Endothelial cell of umbilical vein (primary cell): ENCODE results near the gene OPCML. TPM values are rescaled to one million over a fixed set of nuclear protein-coding genes. Genes with fewer than 3 reads are reported as not detected.

Experiments used
- BruUV-seq: library from RNA; stranded (reverse); fragments of 400-500 nt; replicated peaks from 2 replicates; lab custom pipeline; 2021; lab: Mats Ljungman, UMichigan
- CTCF ChIA-PET: fragments of 300-600, 350-600 bp; sonication (Branson Sonifier 250); formaldehyde crosslinking; loops from one replicate; lab custom pipeline; 2021; ENCODE audit warnings: antibody characterized with exemption, inconsistent platforms; lab: Charles Lee
- POLR2A ChIA-PET: fragments of 300-600, 350-600 bp; sonication (Branson Sonifier 250); formaldehyde crosslinking; loops from one replicate; lab custom pipeline; 2021; ENCODE audit warnings: antibody characterized with exemption, inconsistent platforms; lab: Charles Lee
- DNase-seq: peaks from one replicate; pipeline ENCODE4 v3.0.0-alpha.2; 2011; ENCODE audit warnings: low read depth, low spot score
- FAIRE-seq: peaks from 2 replicates; lab custom pipeline; 2011; peaks lifted over from hg19 to GRCh38; lab: Jason Lieb, UNC
- H2AFZ ChIP-seq: 2 replicates; pipeline ENCODE4 v1.6.0; 2012; ENCODE audit warnings: low read depth, low read length, control low read depth, inconsistent platforms
- H3K27ac ChIP-seq: 2 replicates; pipeline ENCODE4 v1.5.1; 2011; ENCODE audit warnings: low read depth, mild to moderate bottlenecking, control low read depth, low read length, moderate library complexity; ENCODE audit not compliant: insufficient read depth
- H3K27me3 ChIP-seq, 2 experiments: 2 replicates each; pipeline versions ENCODE4 v1.6.0 to v1.6.1; 2011; ENCODE audit warnings: low read length in 2 of 2, mixed read lengths in 1 of 2; ENCODE audit not compliant: control insufficient read depth in 2 of 2, insufficient read depth in 2 of 2
- H3K36me3 ChIP-seq, 2 experiments: 2 replicates in 1 of 2; 3 replicates in 1 of 2; pipeline ENCODE4 v1.5.1; 2011; ENCODE audit warnings: low read length in 2 of 2, mild to moderate bottlenecking in 1 of 2, moderate library complexity in 1 of 2; ENCODE audit not compliant: control insufficient read depth in 2 of 2, insufficient read depth in 2 of 2; ENCODE audit errors: extremely low read depth in 1 of 2
- H3K4me1 ChIP-seq: 3 replicates; pipeline ENCODE4 v1.5.1; 2011; ENCODE audit warnings: mild to moderate bottlenecking, low read length; ENCODE audit not compliant: control insufficient read depth, insufficient read depth; ENCODE audit errors: extremely low read depth
- H3K4me2 ChIP-seq: 2 replicates; pipeline ENCODE4 v1.6.1; 2011; ENCODE audit warnings: low read length, control low read depth, mixed read lengths; ENCODE audit not compliant: insufficient read depth
- H3K4me3 ChIP-seq, 3 experiments: fragments of 200-600 bp in 1 of 3; sonication (generic), shearing (Covaris generic) in 1 of 3; replicated peaks in 1 of 3; 2 replicates each; pipeline ENCODE4 v1.5.1; 2011 to 2016; ENCODE audit warnings: control low read depth in 3 of 3, low read length in 3 of 3, mild to moderate bottlenecking in 2 of 3, inconsistent platforms in 1 of 3, low read depth in 1 of 3, moderate library complexity in 1 of 3; ENCODE audit not compliant: insufficient read depth in 1 of 3
- H3K79me2 ChIP-seq: 2 replicates; pipeline ENCODE4 v1.6.0; 2012; ENCODE audit warnings: low read length, inconsistent platforms; ENCODE audit not compliant: control insufficient read depth, insufficient read depth
- H3K9ac ChIP-seq: replicated peaks from 2 replicates; pipeline ENCODE3; 2011; ENCODE audit warnings: low read length, control low read depth; ENCODE audit not compliant: insufficient read depth; ENCODE audit errors: extremely low read depth
- H3K9me1 ChIP-seq: replicated peaks from 3 replicates; pipeline ENCODE4 v1.6.0; 2011; ENCODE audit warnings: mild to moderate bottlenecking, low read length; ENCODE audit not compliant: control insufficient read depth, insufficient read depth; ENCODE audit errors: extremely low read depth
- H3K9me3 ChIP-seq: replicated peaks from 2 replicates; pipeline ENCODE4 v1.5.1; 2012; ENCODE audit warnings: low read length, inconsistent platforms; ENCODE audit not compliant: control insufficient read depth, insufficient read depth
- H4K20me1 ChIP-seq: replicated peaks from 2 replicates; pipeline ENCODE3; 2011; ENCODE audit warnings: mild to moderate bottlenecking, low read length; ENCODE audit not compliant: control insufficient read depth, insufficient read depth; ENCODE audit errors: extremely low read depth
- CTCF ChIP-seq, 2 donors: IDR thresholded peaks; 1 replicate in 1 of 2; 2 replicates in 1 of 2; pipeline ENCODE4 v1.5.1; 2011; ENCODE audit warnings: low read length in 2 of 2, mild to moderate bottlenecking in 2 of 2, moderate library complexity in 2 of 2, control low read depth in 1 of 2, inconsistent platforms in 1 of 2, low read depth in 1 of 2; ENCODE audit not compliant: insufficient read depth in 1 of 2; ENCODE audit errors: extremely low read depth in 1 of 2
- EZH2 ChIP-seq: IDR thresholded peaks from 2 replicates; pipeline ENCODE4 v1.6.1; 2012; ENCODE audit warnings: borderline replicate concordance, low read depth, mild to moderate bottlenecking, moderate library complexity, low read length, inconsistent platforms; ENCODE audit not compliant: severe bottlenecking
- FOS ChIP-seq: IDR thresholded peaks from 2 replicates; pipeline ENCODE4 v1.6.1; 2011; ENCODE audit warnings: mild to moderate bottlenecking, low read length, moderate library complexity, borderline replicate concordance; ENCODE audit not compliant: insufficient read depth
- GATA2 ChIP-seq: IDR thresholded peaks from 2 replicates; pipeline ENCODE4 v1.7.0; 2011; ENCODE audit warnings: low read depth, mild to moderate bottlenecking, moderate library complexity, mixed read lengths, low read length; ENCODE audit not compliant: insufficient read length, insufficient read depth
- JUN ChIP-seq: IDR thresholded peaks from 2 replicates; pipeline ENCODE4 v1.6.1; 2011; ENCODE audit warnings: borderline replicate concordance, low read depth; ENCODE audit not compliant: insufficient read length, insufficient read depth
- MAX ChIP-seq: IDR thresholded peaks from 2 replicates; pipeline ENCODE4 v1.6.1; 2011; ENCODE audit not compliant: insufficient read depth, insufficient read length
- MYC ChIP-seq: IDR thresholded peaks from one replicate; pipeline ENCODE4 v1.6.1; 2011; ENCODE audit warnings: mild to moderate bottlenecking, low read depth, low read length
- POLR2A ChIP-seq: IDR thresholded peaks from 2 replicates; pipeline ENCODE4 v1.6.1; 2012; ENCODE audit warnings: low read depth, mild to moderate bottlenecking, control low read depth, low read length
- POLR2AphosphoS5 ChIP-seq: IDR thresholded peaks from 2 replicates; pipeline ENCODE4 v1.6.1; 2012; ENCODE audit warnings: low read depth, mild to moderate bottlenecking, control low read depth, low read length, moderate library complexity; ENCODE audit not compliant: insufficient read depth
- dilution Hi-C: fragments of 300-500 bp; cut with MboI; formaldehyde crosslinking; loops from one replicate; pipeline ENCODE4 v1.15.0; 2019; ENCODE audit warnings: low sequenced_read_pairs; ENCODE audit not compliant: extremely low pct_ligation_motif_present
- intact Hi-C: fragments of 100-400 bp; cut with micrococcal nuclease; formaldehyde crosslinking; loops from one replicate; pipeline ENCODE4 v1.10.0; 2022
- polyA plus RNA-seq, 4 experiments: library from polyadenylated mRNA; depleted of rRNA in 3 of 4; stranded (reverse) in 3 of 4; unstranded in 1 of 4; fragments of >200 nt; gene quantifications; 2 replicates each; pipeline versions ENCODE4 v1.2.1 to v1.2.3, GENCODE V29; 2011 to 2012; ENCODE audit warnings: missing spikeins in 1 of 4
- total RNA-seq: library from RNA; stranded (reverse); gene quantifications from 2 replicates; pipeline ENCODE4 v1.2.3, GENCODE V29; 2021

The OPCML gene
- total and polyA plus RNA-seq, 2 donors (not counting 3 experiments of a cell fraction or from before 2014, with no cell fraction given): not detected

DNA sequence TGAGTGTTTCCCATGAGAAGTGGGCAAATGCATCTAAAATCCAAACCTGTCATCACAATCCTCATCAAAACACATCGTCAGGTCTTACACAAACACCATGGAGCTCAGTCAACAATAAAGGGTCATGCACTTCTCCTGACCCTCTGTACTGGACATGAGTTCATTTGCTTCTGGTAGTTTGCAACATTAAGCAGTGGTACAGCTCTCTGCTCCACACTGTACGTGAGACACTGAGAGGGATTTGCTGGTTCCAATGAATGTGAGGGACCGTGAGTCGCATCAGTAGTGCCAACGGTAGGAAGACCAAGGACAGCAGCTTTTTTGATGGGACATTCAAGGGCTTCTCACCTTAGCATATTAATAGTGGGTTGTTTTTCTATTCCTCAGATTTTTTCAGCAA is 752.3 kb downstream of the OPCML start:
- DNase-seq (no peak), FAIRE-seq (no peak)
- dilution Hi-C loops: no loop called here
- H3K27ac ChIP-seq: no peak overlapping the region
- H3K4me3 ChIP-seq: no peak overlapping the region
- H3K9me1 ChIP-seq: no peaks in the 10 kb centered on the region
- no TSS peak for BruUV-seq
- no peaks in the 10 kb centered on the region for H3K9me3 ChIP-seq
- H3K9ac ChIP-seq: no peak overlapping the region
- no peaks in the 10 kb centered on the region for H3K27me3 ChIP-seq
- TF ChIP-seq GATA2 (no peak), JUN (no peak), EZH2 (no peak), MAX (no peak), MYC (no peak), POLR2AphosphoS5 (no peak), CTCF (IDR thresholded peaks at IDR 0.05; ENCODE audit: extremely low read depth in 1 of 2, insufficient read depth in 1 of 2, low read depth in 1 of 2, low read length in 2 of 2) (no peak), POLR2A (no peak), FOS (no peak)
- no peaks in the 10 kb centered on the region for H3K4me1 ChIP-seq
- H3K4me2 ChIP-seq: no peak overlapping the region
- no peak overlapping the region for H2AFZ ChIP-seq
- intact Hi-C loops: no loop called here
- no peaks in the 10 kb centered on the region for H3K79me2 ChIP-seq
- ChIA-PET POLR2A (no interaction called here), CTCF (no interaction called here)
- no peaks in the 10 kb centered on the region for H4K20me1 ChIP-seq
- no peaks in the 10 kb centered on the region for H3K36me3 ChIP-seq
